Prostate gland (tissue), 2 donors: ENCODE measurements around the gene IDNK.

Experiments used
- POLR2A ChIP-seq: fragments of 450-650 bp; IDR thresholded peaks from one replicate; pipeline ENCODE4 v1.6.1; 2016; ENCODE audit warnings: antibody characterized with exemption, mild to moderate bottlenecking
- POLR2AphosphoS5 ChIP-seq: sonication (generic); formaldehyde crosslinking; IDR thresholded peaks from one replicate; pipeline ENCODE4 v1.6.1; 2017; ENCODE audit warnings: antibody characterized with exemption
- TF ChIP-seq, protein P1 (sequence below), 4 experiments: fragments of 200-600 bp in 2 of 4; fragments of 450-650 bp in 2 of 4; sonication (generic) in 2 of 4; IDR thresholded peaks; 1 replicate in 3 of 4; 2 replicates in 1 of 4; pipeline ENCODE4 v1.5.1; 2016 to 2019; ENCODE audit warnings: antibody characterized with exemption in 4 of 4, mild to moderate bottlenecking in 2 of 4, moderate library complexity in 2 of 4

DNA sequence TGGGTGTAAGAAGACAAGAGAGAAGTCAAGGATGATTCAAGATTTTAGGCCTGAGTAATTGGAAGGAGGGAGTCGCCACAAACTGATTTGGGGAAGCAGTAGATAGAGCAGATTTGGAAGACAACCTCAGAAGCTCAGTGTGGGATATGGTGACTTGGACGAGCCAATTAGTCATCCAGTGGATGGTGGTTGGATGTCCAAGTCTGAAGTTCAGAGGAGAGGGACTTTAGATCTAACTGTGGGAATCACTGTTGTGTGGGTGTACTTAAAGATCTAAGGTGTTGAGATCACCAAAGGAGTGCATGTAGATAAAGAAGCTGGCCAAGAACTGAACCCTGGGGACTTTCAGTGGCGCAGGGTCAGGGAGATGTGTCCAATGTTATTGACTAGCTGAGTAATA lies 2.2 kb downstream of the IDNK start:
- TF ChIP-seq POLR2A, result no peak
- no peak for TF ChIP-seq POLR2AphosphoS5
- TF ChIP-seq, protein P1, sequence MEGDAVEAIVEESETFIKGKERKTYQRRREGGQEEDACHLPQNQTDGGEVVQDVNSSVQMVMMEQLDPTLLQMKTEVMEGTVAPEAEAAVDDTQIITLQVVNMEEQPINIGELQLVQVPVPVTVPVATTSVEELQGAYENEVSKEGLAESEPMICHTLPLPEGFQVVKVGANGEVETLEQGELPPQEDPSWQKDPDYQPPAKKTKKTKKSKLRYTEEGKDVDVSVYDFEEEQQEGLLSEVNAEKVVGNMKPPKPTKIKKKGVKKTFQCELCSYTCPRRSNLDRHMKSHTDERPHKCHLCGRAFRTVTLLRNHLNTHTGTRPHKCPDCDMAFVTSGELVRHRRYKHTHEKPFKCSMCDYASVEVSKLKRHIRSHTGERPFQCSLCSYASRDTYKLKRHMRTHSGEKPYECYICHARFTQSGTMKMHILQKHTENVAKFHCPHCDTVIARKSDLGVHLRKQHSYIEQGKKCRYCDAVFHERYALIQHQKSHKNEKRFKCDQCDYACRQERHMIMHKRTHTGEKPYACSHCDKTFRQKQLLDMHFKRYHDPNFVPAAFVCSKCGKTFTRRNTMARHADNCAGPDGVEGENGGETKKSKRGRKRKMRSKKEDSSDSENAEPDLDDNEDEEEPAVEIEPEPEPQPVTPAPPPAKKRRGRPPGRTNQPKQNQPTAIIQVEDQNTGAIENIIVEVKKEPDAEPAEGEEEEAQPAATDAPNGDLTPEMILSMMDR (IDR thresholded peaks at IDR 0.05), result no peak
